Measurements from ENCODE around the gene ROBO1. TPM values are rescaled to one million over a fixed set of nuclear protein-coding genes. Genes with fewer than 3 reads are reported as not detected.

ROBO1 gene
- total RNA-seq, 2 experiments from 2014 or later = not detected

- no peaks in the 10 kb centered on the region for H3K27me3 Mint-ChIP-seq
- no peaks in the 10 kb centered on the region for H3K36me3 Mint-ChIP-seq (ENCODE audit: low read depth)
- ChIA-PET CTCF (no interaction called here), POLR2A (no interaction called here)
- no peaks in the 10 kb centered on the region for H3K4me1 Mint-ChIP-seq
- H3K4me3 Mint-ChIP-seq = no peak overlapping the region
- peaks cover 6% of the 10 kb centered on the region for H3K9me3 Mint-ChIP-seq
- no peak for DNase-seq
- no peak overlapping the region for H3K27ac Mint-ChIP-seq
Measured at GRCh38 chr3:78742491-78742890, 1025.3 kb downstream of the ROBO1 start.

- CTCF ChIA-PET = no interaction called here
- Mint-ChIP-seq H3K27me3 (no peaks in the 10 kb centered on the region), H3K36me3 (ENCODE audit: low read depth) (no peaks in the 10 kb centered on the region), H3K4me3 (no peak overlapping the region), H3K27ac (no peak overlapping the region), H3K4me1 (no peaks in the 10 kb centered on the region), H3K9me3 (peaks cover 8% of the 10 kb centered on the region)
- no peak for DNase-seq
- POLR2A ChIA-PET = no interaction called here
Measured at GRCh38 chr3:78742041-78742440, 1025.8 kb downstream of the ROBO1 start.

GRCh38 chr3:78741066-78741645 is 1026.6 kb downstream of the ROBO1 start:
- CTCF ChIA-PET = no interaction called here

GRCh38 chr3:78738833-78739232 is 1029.0 kb downstream of the ROBO1 start:
- Mint-ChIP-seq H3K27me3 (no peaks in the 10 kb centered on the region), H3K4me1 (no peaks in the 10 kb centered on the region), H3K9me3 (peaks cover 3% of the 10 kb centered on the region), H3K36me3 (ENCODE audit: low read depth) (no peaks in the 10 kb centered on the region), H3K27ac (no peak overlapping the region), H3K4me3 (no peak overlapping the region)
- no peak for DNase-seq
- CTCF ChIA-PET = no interaction called here
- POLR2A ChIA-PET = no interaction called here

More at GRCh38 chr3:78741066-78741645, 1026.6 kb downstream of the ROBO1 start:
- no peaks in the 10 kb centered on the region for H3K27me3 Mint-ChIP-seq
- peaks cover 9% of the 10 kb centered on the region for H3K9me3 Mint-ChIP-seq
- no peak for DNase-seq
- no peaks in the 10 kb centered on the region for H3K4me1 Mint-ChIP-seq
- H3K4me3 Mint-ChIP-seq = no peak overlapping the region
- H3K36me3 Mint-ChIP-seq (ENCODE audit: low read depth) = no peaks in the 10 kb centered on the region
- H3K27ac Mint-ChIP-seq = no peak overlapping the region
- POLR2A ChIA-PET = no interaction called here

GRCh38 chr3:78737988-78738387 is 1029.8 kb downstream of the ROBO1 start:
- Mint-ChIP-seq H3K27me3 (no peaks in the 10 kb centered on the region), H3K4me3 (no peak overlapping the region), H3K27ac (no peak overlapping the region), H3K9me3 (peaks cover 3% of the 10 kb centered on the region), H3K36me3 (ENCODE audit: low read depth) (no peaks in the 10 kb centered on the region), H3K4me1 (no peaks in the 10 kb centered on the region)
- CTCF ChIA-PET = no interaction called here
- POLR2A ChIA-PET = no interaction called here
- DNase-seq = no peak

- no peak overlapping the region for H3K4me3 Mint-ChIP-seq
- H3K27me3 Mint-ChIP-seq = no peaks in the 10 kb centered on the region
- H3K27ac Mint-ChIP-seq = no peak overlapping the region
- DNase-seq = no peak
- no peaks in the 10 kb centered on the region for H3K4me1 Mint-ChIP-seq
- no peaks in the 10 kb centered on the region for H3K36me3 Mint-ChIP-seq (ENCODE audit: low read depth)
- H3K9me3 Mint-ChIP-seq = peaks cover 3% of the 10 kb centered on the region
- POLR2A ChIA-PET = no interaction called here
- CTCF ChIA-PET = no interaction called here
Measured at GRCh38 chr3:78736863-78737262, 1030.9 kb downstream of the ROBO1 start.

- no peaks in the 10 kb centered on the region for H3K36me3 Mint-ChIP-seq (ENCODE audit: low read depth)
- DNase-seq = no peak
- H3K4me1 Mint-ChIP-seq = no peaks in the 10 kb centered on the region
- H3K9me3 Mint-ChIP-seq = peaks cover 3% of the 10 kb centered on the region
- no peak overlapping the region for H3K4me3 Mint-ChIP-seq
- POLR2A ChIA-PET = no interaction called here
- CTCF ChIA-PET = no interaction called here
- no peaks in the 10 kb centered on the region for H3K27me3 Mint-ChIP-seq
- H3K27ac Mint-ChIP-seq = no peak overlapping the region
Measured at GRCh38 chr3:78734048-78734637, 1033.7 kb downstream of the ROBO1 start.

- Mint-ChIP-seq H3K27ac (no peak overlapping the region), H3K4me1 (no peaks in the 10 kb centered on the region), H3K9me3 (peaks cover 7% of the 10 kb centered on the region), H3K27me3 (no peaks in the 10 kb centered on the region), H3K4me3 (no peak overlapping the region), H3K36me3 (ENCODE audit: low read depth) (no peaks in the 10 kb centered on the region)
- ChIA-PET POLR2A (no interaction called here), CTCF (no interaction called here)
- DNase-seq = no peak
Measured at GRCh38 chr3:78732893-78733292, 1034.9 kb downstream of the ROBO1 start.

- no peak for DNase-seq
- CTCF ChIA-PET = no interaction called here
- peaks cover 7% of the 10 kb centered on the region for H3K9me3 Mint-ChIP-seq
- no peaks in the 10 kb centered on the region for H3K36me3 Mint-ChIP-seq (ENCODE audit: low read depth)
- no peak overlapping the region for H3K4me3 Mint-ChIP-seq
- H3K27me3 Mint-ChIP-seq = no peaks in the 10 kb centered on the region
- POLR2A ChIA-PET = no interaction called here
- no peak overlapping the region for H3K27ac Mint-ChIP-seq
- no peaks in the 10 kb centered on the region for H3K4me1 Mint-ChIP-seq
Measured at GRCh38 chr3:78732471-78732870, 1035.3 kb downstream of the ROBO1 start.

- no peaks in the 10 kb centered on the region for H3K36me3 Mint-ChIP-seq (ENCODE audit: low read depth)
- no peaks in the 10 kb centered on the region for H3K4me1 Mint-ChIP-seq
Measured at GRCh38 chr3:78729946-78730345, 1037.9 kb downstream of the ROBO1 start.

GRCh38 chr3:78728406-78729145 is 1039.2 kb downstream of the ROBO1 start:
- Mint-ChIP-seq H3K9me3 (peaks cover 3% of the 10 kb centered on the region), H3K27ac (no peak overlapping the region), H3K27me3 (no peaks in the 10 kb centered on the region), H3K4me3 (no peak overlapping the region), H3K4me1 (no peaks in the 10 kb centered on the region), H3K36me3 (ENCODE audit: low read depth) (no peaks in the 10 kb centered on the region)
- CTCF ChIA-PET = no interaction called here
- POLR2A ChIA-PET = no interaction called here
- DNase-seq = no peak

More at GRCh38 chr3:78729946-78730345, 1037.9 kb downstream of the ROBO1 start:
- Mint-ChIP-seq H3K27me3 (no peaks in the 10 kb centered on the region), H3K9me3 (peaks cover 3% of the 10 kb centered on the region), H3K27ac (no peak overlapping the region), H3K4me3 (no peak overlapping the region)
- ChIA-PET POLR2A (no interaction called here), CTCF (no interaction called here)
- no peak for DNase-seq

GRCh38 chr3:78726545-78726944 is 1041.3 kb downstream of the ROBO1 start:
- Mint-ChIP-seq H3K27ac (no peak overlapping the region), H3K27me3 (no peaks in the 10 kb centered on the region), H3K4me1 (no peaks in the 10 kb centered on the region), H3K36me3 (ENCODE audit: low read depth) (no peaks in the 10 kb centered on the region), H3K4me3 (no peak overlapping the region), H3K9me3 (peaks cover 3% of the 10 kb centered on the region)
- CTCF ChIA-PET = no interaction called here
- POLR2A ChIA-PET = no interaction called here
- DNase-seq = no peak

- Mint-ChIP-seq H3K27ac (no peak overlapping the region), H3K9me3 (peaks cover 3% of the 10 kb centered on the region), H3K4me3 (no peak overlapping the region), H3K36me3 (ENCODE audit: low read depth) (no peaks in the 10 kb centered on the region), H3K27me3 (no peaks in the 10 kb centered on the region), H3K4me1 (no peaks in the 10 kb centered on the region)
- ChIA-PET POLR2A (no interaction called here), CTCF (no interaction called here)
- no peak for DNase-seq
Measured at GRCh38 chr3:78725703-78726246, 1042.0 kb downstream of the ROBO1 start.

GRCh38 chr3:78724859-78725258 is 1042.9 kb downstream of the ROBO1 start:
- H3K36me3 Mint-ChIP-seq (ENCODE audit: low read depth) = no peaks in the 10 kb centered on the region
- no peaks in the 10 kb centered on the region for H3K4me1 Mint-ChIP-seq
- H3K27me3 Mint-ChIP-seq = no peaks in the 10 kb centered on the region
- peaks cover 3% of the 10 kb centered on the region for H3K9me3 Mint-ChIP-seq
- ChIA-PET POLR2A (no interaction called here), CTCF (no interaction called here)
- DNase-seq = no peak
- H3K4me3 Mint-ChIP-seq = no peak overlapping the region
- H3K27ac Mint-ChIP-seq = no peak overlapping the region

Data from activated CD4-positive, alpha-beta memory T cell treated with anti-CD3 and anti-CD28 coated beads, Interleukin-2, amount 10 ng/mL, durations not matched to agents 7 days and 5 days (primary cell).